SU-DHL-6 (cell line): ENCODE results near the gene CEP43.

Experiments used
- H2AFZ ChIP-seq: fragments of 200-600 bp; sonication (generic); 2 replicates; pipeline ENCODE4 v1.6.1; 2014; ENCODE audit warnings: low read depth, mild to moderate bottlenecking, moderate library complexity, mixed read lengths, antibody characterized with exemption, low read length; ENCODE audit not compliant: severe bottlenecking
- H3F3A ChIP-seq: fragments of 200-600 bp; shearing (Covaris generic); 2 replicates; pipeline ENCODE4 v1.6.0; 2016; ENCODE audit warnings: antibody characterized with exemption, mild to moderate bottlenecking; ENCODE audit not compliant: insufficient read depth
- H3K27ac ChIP-seq: fragments of 200-600 bp; sonication (generic); 2 replicates; pipeline ENCODE4 v1.5.1; 2016; ENCODE audit warnings: low read depth, mild to moderate bottlenecking, low read length, moderate library complexity, mixed read lengths
- H3K27me3 ChIP-seq: fragments of 200-600 bp; sonication (generic), shearing (Covaris generic); 2 replicates; pipeline ENCODE4 v1.6.0; 2014; ENCODE audit warnings: mild to moderate bottlenecking, low read length
- H3K36me3 ChIP-seq: fragments of 200-600 bp; sonication (generic); 2 replicates; pipeline ENCODE4 v1.6.1; 2014; ENCODE audit warnings: mild to moderate bottlenecking, low read length, mixed read lengths
- H3K4me2 ChIP-seq: fragments of 300-600, 200-600 bp; shearing (Covaris generic), sonication (generic); 2 replicates; pipeline ENCODE4 v1.6.0; 2014; ENCODE audit warnings: low read length, low read depth, mild to moderate bottlenecking; ENCODE audit not compliant: poor library complexity, severe bottlenecking
- H3K4me3 ChIP-seq: fragments of 200-600 bp; sonication (generic); 2 replicates; pipeline ENCODE4 v1.5.1; 2014; ENCODE audit warnings: antibody characterized with exemption, low read length, mild to moderate bottlenecking, mixed read lengths; ENCODE audit not compliant: insufficient read depth, poor library complexity, severe bottlenecking
- H3K79me2 ChIP-seq: fragments of 200-600 bp; sonication (generic); 2 replicates; pipeline ENCODE4 v1.6.1; 2014; ENCODE audit warnings: mild to moderate bottlenecking, low read length, moderate library complexity; ENCODE audit not compliant: insufficient read depth
- H3K9ac ChIP-seq: fragments of 200-600 bp; sonication (generic); 2 replicates; pipeline ENCODE4 v1.7.0; 2014; ENCODE audit warnings: mild to moderate bottlenecking, low read length
- H3K9me2 ChIP-seq: fragments of 200-600 bp; sonication (generic); replicated peaks from 2 replicates; pipeline ENCODE4 v1.6.1; 2014; ENCODE audit warnings: low read length; ENCODE audit not compliant: insufficient read depth
- H3K9me3 ChIP-seq: fragments of 200-600 bp; sonication (generic); 2 replicates; pipeline ENCODE4 v1.6.1; 2014; ENCODE audit warnings: low read length, mixed read lengths; ENCODE audit not compliant: insufficient read depth
- H4K20me1 ChIP-seq: fragments of 200-600 bp; sonication (generic); 2 replicates; pipeline ENCODE4 v1.6.1; 2014; ENCODE audit warnings: low read depth, mild to moderate bottlenecking, antibody characterized with exemption, low read length, moderate library complexity, mixed read lengths
- CTCF ChIP-seq: fragments of 200-600 bp; sonication (generic); IDR thresholded peaks from one replicate; pipeline ENCODE4 v1.5.1; 2017; ENCODE audit warnings: antibody characterized with exemption, mild to moderate bottlenecking, low read length, moderate library complexity; ENCODE audit not compliant: insufficient read depth, poor library complexity, severe bottlenecking
- EZH2phosphoT487 ChIP-seq: fragments of 200-600 bp; sonication (generic), shearing (Covaris generic); conservative IDR thresholded peaks from 2 replicates; pipeline ENCODE4 v1.6.1; 2018; ENCODE audit warnings: mild to moderate bottlenecking, antibody characterized with exemption, low read length, moderate library complexity, mixed read lengths

CEP43 gene

GRCh38 chr6:166997768-166998255, 1.4 kb upstream of the CEP43 start:
- peaks cover 18% of the 10 kb centered on the region for H4K20me1 ChIP-seq
- peak overlapping the region; percentile 80; the same call in 1 of the 2 replicates for H3K27ac ChIP-seq
- peak overlapping the region; percentile 96 for H3K9ac ChIP-seq
- H3K27me3 ChIP-seq, result no peaks in the 10 kb centered on the region
- H3K4me2 ChIP-seq, result peak overlapping the region; percentile 50
- no peak for TF ChIP-seq CTCF
- TF ChIP-seq EZH2phosphoT487, result no peak
- no peaks in the 10 kb centered on the region for H3K9me3 ChIP-seq
- no peaks in the 10 kb centered on the region for H3K9me2 ChIP-seq
- 0 out of 2 replicates have a peak, but pooled peaks cover 6% of the 10 kb centered on the region for H3F3A ChIP-seq
- H2AFZ ChIP-seq, result no peak overlapping the region
- H3K36me3 ChIP-seq, result peaks cover 12% of the 10 kb centered on the region; the same call in 1 of the 2 replicates
- peak overlapping the region; percentile 91 for H3K4me3 ChIP-seq
- H3K79me2 ChIP-seq, result peaks cover 88% of the 10 kb centered on the region

- no peaks in the 10 kb centered on the region for H3K27me3 ChIP-seq
- H3K27ac ChIP-seq, result peak overlapping the region; percentile 80
- H3K4me3 ChIP-seq, result peak overlapping the region; percentile 91
- no peak for TF ChIP-seq CTCF
- TF ChIP-seq EZH2phosphoT487, result no peak
- H2AFZ ChIP-seq, result peak overlapping the region; percentile 77
- H4K20me1 ChIP-seq, result peaks cover 20% of the 10 kb centered on the region
- H3K9me3 ChIP-seq, result no peaks in the 10 kb centered on the region
- no peaks in the 10 kb centered on the region for H3K9me2 ChIP-seq
- H3K4me2 ChIP-seq, result peak overlapping the region; percentile 50
- peaks cover 18% of the 10 kb centered on the region; the same call in 1 of the 2 replicates for H3K36me3 ChIP-seq
- H3K9ac ChIP-seq, result peak overlapping the region; percentile 96
- peaks cover 12% of the 10 kb centered on the region; the same call in 1 of the 2 replicates for H3F3A ChIP-seq
- peaks cover 88% of the 10 kb centered on the region for H3K79me2 ChIP-seq
Observed at GRCh38 chr6:166998256-166999144, 697 bp upstream of the CEP43 start.

- no peaks in the 10 kb centered on the region for H3K9me3 ChIP-seq
- peak overlapping the region; percentile 69 for H2AFZ ChIP-seq
- H3K9me2 ChIP-seq, result no peaks in the 10 kb centered on the region
- peaks cover 87% of the 10 kb centered on the region for H3K79me2 ChIP-seq
- H3K9ac ChIP-seq, result peak overlapping the region; percentile 96
- no peaks in the 10 kb centered on the region for H3K27me3 ChIP-seq
- peaks cover 18% of the 10 kb centered on the region for H4K20me1 ChIP-seq
- H3K27ac ChIP-seq, result peak overlapping the region; percentile 71
- peak overlapping the region; percentile 100 for H3K4me2 ChIP-seq
- H3F3A ChIP-seq, result peaks cover 15% of the 10 kb centered on the region; the same call in 1 of the 2 replicates
- H3K36me3 ChIP-seq, result peaks cover 32% of the 10 kb centered on the region
- TF ChIP-seq CTCF, result no peak
- no peak for TF ChIP-seq EZH2phosphoT487
- H3K4me3 ChIP-seq, result peak overlapping the region; percentile 96
Observed at GRCh38 chr6:166999884-167000253, 672 bp downstream of the CEP43 start.
